C4-2B (cell line): ENCODE measurements around the gene ARSB.
A peak's percentile ranks its signal among the peaks of the same experiment; 100 is the strongest.

ENCODE experiments used
- H3K27ac ChIP-seq: fragments of 450-650 bp; 2 replicates; pipeline ENCODE4 v1.5.1; 2017
- CTCF ChIP-seq: fragments of 450-650 bp; conservative IDR thresholded peaks from 2 replicates; pipeline ENCODE4 v1.5.1; 2017; ENCODE audit warnings: mild to moderate bottlenecking
- ZFX ChIP-seq: fragments of 450-650 bp; IDR thresholded peaks from 2 replicates; pipeline ENCODE4 v1.6.1; 2017

The ARSB gene

GRCh38 chr5:78761840-78762239 is 223.3 kb downstream of the ARSB start:
- no peak for TF ChIP-seq CTCF
- TF ChIP-seq ZFX = no peak
- no peak overlapping the region for H3K27ac ChIP-seq

GRCh38 chr5:78760770-78761169 is 224.3 kb downstream of the ARSB start:
- no peak for TF ChIP-seq ZFX
- TF ChIP-seq CTCF = peak; percentile 50
- H3K27ac ChIP-seq = no peak overlapping the region

DNA sequence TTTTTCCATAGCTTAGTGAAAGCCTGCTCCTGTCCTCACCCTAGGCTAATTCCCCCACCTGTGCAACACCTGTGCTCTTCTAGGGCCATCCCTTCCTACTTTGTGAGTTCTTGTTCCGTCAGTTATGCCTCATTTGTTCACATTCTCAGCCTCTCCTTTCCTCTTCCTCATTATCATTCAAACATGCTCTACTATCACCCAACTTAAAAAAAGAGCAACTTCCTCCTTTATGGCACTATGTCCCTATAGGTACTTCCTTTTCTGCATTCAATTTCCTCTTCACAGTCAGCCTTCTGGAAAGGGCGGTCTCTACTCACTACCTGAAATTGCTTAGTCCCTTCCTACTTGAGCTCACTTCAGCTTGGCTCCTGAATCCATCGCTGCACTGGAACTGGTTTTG is 224.7 kb downstream of the ARSB start:
- TF ChIP-seq CTCF (no peak), ZFX (no peak)
- H3K27ac ChIP-seq = no peak overlapping the region

GRCh38 chr5:78758169-78758839 is 226.8 kb downstream of the ARSB start:
- H3K27ac ChIP-seq = no peak overlapping the region
- no peak for TF ChIP-seq ZFX
- TF ChIP-seq CTCF = no peak

GRCh38 chr5:78757269-78758053 is 227.6 kb downstream of the ARSB start:
- H3K27ac ChIP-seq = no peak overlapping the region
- no peak for TF ChIP-seq CTCF
- TF ChIP-seq ZFX = no peak

- no peak for TF ChIP-seq ZFX
- TF ChIP-seq CTCF = no peak
- H3K27ac ChIP-seq = no peak overlapping the region
Measured at GRCh38 chr5:78756858-78757257, 228.3 kb downstream of the ARSB start.

DNA sequence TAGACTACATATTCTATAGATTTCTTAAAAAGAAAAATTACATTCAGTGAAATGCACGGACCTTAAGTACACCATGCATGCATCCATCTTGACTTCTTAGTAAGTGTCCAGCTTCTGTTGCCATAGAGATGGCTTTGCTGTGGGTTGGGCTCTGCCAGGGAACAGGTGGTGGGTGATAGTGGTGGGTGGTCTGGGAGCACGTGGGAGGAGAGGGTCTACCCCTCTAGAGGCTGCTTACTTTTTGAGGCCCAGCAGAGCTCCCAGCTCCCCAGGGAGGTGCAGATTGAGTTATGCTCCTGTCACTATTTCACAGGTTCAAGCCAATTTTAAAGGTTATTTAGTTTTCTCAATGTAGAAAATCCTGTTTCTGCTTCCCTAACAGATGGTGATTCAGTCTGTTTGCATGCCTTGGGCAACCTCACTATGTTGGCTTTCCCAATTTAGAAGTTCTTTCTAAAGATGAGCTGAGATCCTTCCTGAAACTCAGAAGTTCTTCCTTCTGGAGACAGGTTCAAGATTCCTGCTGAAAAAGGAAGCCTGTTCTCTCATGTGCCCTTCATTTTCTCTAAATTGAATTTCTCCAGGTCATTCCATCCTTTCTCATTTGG is 229.2 kb downstream of the ARSB start:
- H3K27ac ChIP-seq = no peak overlapping the region
- TF ChIP-seq CTCF (no peak), ZFX (no peak)
